Left forelimb (tissue), 1 donor: ENCODE data around the gene APOBEC3C.
"Not testable (repeated sequence)": the region's sequence is repeated elsewhere in the genome, so short reads cannot be mapped to it uniquely, and the experiment has no call there.

Experiments used
- DNase-seq: peaks from one replicate; pipeline ENCODE4 v3.0.0-alpha.2; 2018; ENCODE audit warnings: low spot score

The APOBEC3C gene

DNA sequence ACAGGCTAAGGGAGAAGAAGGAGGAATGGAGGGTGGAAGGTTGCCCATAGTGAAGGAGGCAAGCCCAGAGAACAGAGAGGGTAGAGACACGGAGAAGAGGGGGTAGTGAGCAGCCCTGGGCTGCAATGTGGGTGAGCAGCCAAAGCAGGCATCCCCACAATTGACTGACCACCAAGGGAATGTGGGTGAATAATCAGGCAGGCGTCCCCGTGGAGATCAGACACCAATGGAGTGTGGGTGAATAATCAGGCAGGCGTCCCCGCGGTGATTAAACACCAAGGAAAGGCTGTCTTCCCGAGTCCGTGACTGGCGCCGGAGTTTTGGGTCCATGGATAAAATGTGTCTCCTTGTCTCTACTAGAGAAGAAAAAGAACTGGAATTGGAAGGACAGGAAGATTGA, 47.9 kb downstream of the APOBEC3C start:
- not testable (repeated sequence) for DNase-seq

DNA sequence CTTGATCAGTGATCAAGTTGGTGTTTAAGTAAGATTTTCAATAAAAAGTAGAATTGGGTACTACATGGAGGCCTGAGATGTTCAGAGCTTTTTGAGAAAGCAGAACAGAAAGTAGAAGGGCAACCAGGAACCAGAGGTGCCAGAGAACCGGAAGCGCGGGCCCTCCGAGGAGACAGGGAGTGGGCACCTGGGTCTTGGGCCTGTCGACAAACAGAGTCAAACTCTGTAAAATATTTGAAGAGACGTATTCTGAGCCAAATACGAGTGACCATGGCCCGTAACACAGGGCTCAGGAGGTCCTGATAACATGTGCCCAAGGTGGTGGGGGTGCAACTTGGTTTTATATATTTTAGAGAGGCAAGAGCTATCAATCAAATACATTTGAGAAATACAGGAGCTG, 49.8 kb downstream of the APOBEC3C start:
- not testable (repeated sequence) for DNase-seq

DNA sequence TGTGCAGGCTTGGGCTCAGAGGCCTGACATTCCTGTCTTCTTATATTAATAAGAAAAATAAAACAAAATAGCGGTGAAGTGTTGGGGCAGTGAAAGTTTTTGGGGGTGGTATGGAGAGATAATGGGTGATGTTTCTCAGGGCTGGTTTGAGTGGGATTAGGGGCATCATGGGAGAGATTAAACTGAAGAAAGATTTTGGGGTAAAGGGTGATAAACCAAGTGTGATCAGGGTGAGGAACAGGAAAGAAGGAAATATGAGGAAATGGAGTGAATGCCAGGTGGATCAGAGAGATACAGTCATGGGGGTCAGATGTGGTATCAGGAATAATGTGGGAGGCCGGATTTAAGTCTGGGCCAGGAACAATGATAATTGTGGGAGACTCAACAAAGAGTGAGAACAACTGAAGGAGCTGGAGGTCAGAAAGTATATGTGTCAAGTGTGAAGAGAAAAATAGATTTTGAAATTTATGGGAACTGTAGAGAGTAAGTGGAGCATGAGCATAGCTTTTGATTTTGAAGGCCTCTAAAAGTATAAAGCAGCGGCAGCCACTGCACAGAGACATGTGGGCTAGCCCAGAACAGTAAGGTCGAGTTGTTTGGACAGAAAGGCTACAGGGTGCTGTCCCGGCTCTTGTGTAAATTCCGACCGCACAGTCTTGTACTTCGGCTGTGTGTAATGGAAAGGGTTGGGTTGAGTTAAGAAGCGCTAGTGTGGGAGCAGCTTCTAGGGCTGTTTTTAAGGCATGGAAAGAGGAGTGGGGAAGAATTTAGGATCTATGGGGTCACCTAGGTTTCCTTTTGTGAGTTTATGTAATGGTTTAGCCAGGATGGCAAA, 52.6 kb downstream of the APOBEC3C start:
- not testable (repeated sequence) for DNase-seq

DNA sequence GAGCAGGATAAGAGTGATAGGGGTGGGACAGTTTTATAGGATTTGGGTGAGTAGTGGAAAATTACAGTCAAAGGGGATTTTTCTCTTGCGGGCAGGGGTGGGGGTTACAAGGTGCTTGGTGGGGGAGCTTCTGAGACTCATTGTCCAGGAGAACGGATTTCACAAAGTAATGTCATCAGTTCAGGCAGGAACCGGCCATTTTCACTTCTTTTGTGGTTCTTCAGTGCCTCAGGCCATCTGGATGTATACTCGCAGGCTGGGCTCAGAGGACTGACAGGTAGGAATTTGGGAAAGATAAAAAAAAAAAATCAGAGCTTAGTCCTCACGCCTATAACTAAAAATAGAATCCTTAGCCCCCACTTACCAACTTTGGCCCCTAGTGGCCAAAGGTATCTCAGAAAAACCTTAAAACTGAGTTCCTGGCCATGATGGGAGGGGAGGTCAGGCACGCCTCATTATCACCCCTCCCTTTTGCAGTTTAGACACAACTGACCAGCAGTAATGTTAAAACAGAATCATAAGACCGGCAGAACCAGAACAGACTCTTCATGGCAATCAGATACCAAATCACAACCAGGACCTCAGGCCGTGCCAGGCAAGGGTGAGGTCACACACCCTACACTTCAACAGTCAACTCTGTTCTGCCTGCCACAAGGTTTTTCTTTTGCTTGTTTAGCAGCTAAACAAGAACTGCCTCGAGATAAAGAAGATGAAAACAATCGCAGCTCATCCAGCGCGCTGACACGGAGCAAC, 54.2 kb downstream of the APOBEC3C start:
- no peak for DNase-seq
